WTC11 (cell line): ENCODE measurements around the gene AP3B2. TPM values are rescaled to one million over a fixed set of nuclear protein-coding genes. Genes with fewer than 3 reads are reported as not detected.

Experiments used
- ATAC-seq: fragments of 200-7000 bp; cut with Tn5 transposase; 2 replicates; pipeline ENCODE4 v1.10.0; 2021; ENCODE audit warnings: mild to moderate bottlenecking, moderate library complexity
- CTCF ChIA-PET: fragments of 300-600 bp; sonication (Branson Sonifier 250); formaldehyde crosslinking; loops from one replicate; lab custom pipeline; 2021; ENCODE audit warnings: antibody characterized with exemption; lab: Charles Lee
- POLR2A ChIA-PET: fragments of 350-600 bp; sonication (Branson Sonifier 250); formaldehyde crosslinking; loops from one replicate; lab custom pipeline; 2021; ENCODE audit warnings: antibody characterized with exemption; lab: Charles Lee
- DNase-seq: peaks from one replicate; pipeline ENCODE4 v3.0.0; 2021; ENCODE audit warnings: low spot score
- H3K27ac Mint-ChIP-seq: 2 replicates; pipeline ENCODE4 v1.8.0; 2021; ENCODE audit warnings: mixed read lengths
- H3K27me3 Mint-ChIP-seq: 2 replicates; pipeline ENCODE4 v1.8.0; 2021; ENCODE audit warnings: low read depth, mild to moderate bottlenecking, moderate library complexity, mixed read lengths
- H3K36me3 Mint-ChIP-seq: 2 replicates; pipeline ENCODE4 v1.8.0; 2021; ENCODE audit warnings: mixed read lengths
- H3K4me1 Mint-ChIP-seq: 2 replicates; pipeline ENCODE4 v1.8.0; 2022; ENCODE audit warnings: mixed read lengths
- H3K4me3 Mint-ChIP-seq: 2 replicates; pipeline ENCODE4 v1.8.0; 2021; ENCODE audit warnings: mild to moderate bottlenecking, moderate library complexity, mixed read lengths
- H3K9me3 Mint-ChIP-seq: 2 replicates; pipeline ENCODE4 v1.8.0; 2021; ENCODE audit warnings: mixed read lengths
- FOXP1 ChIP-seq: sonication (generic); formaldehyde crosslinking; IDR thresholded peaks from 2 replicates; pipeline ENCODE4 v1.8.0; 2022; ENCODE audit warnings: missing genetic modification reagents, mild to moderate bottlenecking, moderate library complexity, borderline replicate concordance
- GTF2I ChIP-seq: fragments of 250-450 bp; sonication (Bioruptor Pico); conservative IDR thresholded peaks from 2 replicates; pipeline ENCODE4 v1.4.0; 2021; ENCODE audit warnings: mild to moderate bottlenecking
- KAT7 ChIP-seq: sonication (generic); formaldehyde crosslinking; IDR thresholded peaks from 2 replicates; pipeline ENCODE4 v1.8.1; 2023; ENCODE audit warnings: missing genetic modification reagents, mild to moderate bottlenecking, borderline replicate concordance
- SMAD3 ChIP-seq: sonication (generic); formaldehyde crosslinking; IDR thresholded peaks from 2 replicates; pipeline ENCODE4 v1.8.0; 2022; ENCODE audit warnings: missing genetic modification reagents, mild to moderate bottlenecking, borderline replicate concordance
- SMAD4 ChIP-seq: sonication (generic); formaldehyde crosslinking; IDR thresholded peaks from 2 replicates; pipeline ENCODE4 v1.8.0; 2022; ENCODE audit warnings: mild to moderate bottlenecking, missing genetic modification reagents
- SOX15 ChIP-seq: fragments of 250-450 bp; sonication (Bioruptor Pico); IDR thresholded peaks from 2 replicates; pipeline ENCODE4 v1.9.0; 2021; ENCODE audit warnings: mild to moderate bottlenecking
- STAT6 ChIP-seq: sonication (generic); formaldehyde crosslinking; conservative IDR thresholded peaks from 2 replicates; pipeline ENCODE4 v1.8.1; 2023; ENCODE audit warnings: mild to moderate bottlenecking, low read depth, missing genetic modification reagents, moderate library complexity
- TCF7 ChIP-seq: sonication (generic); formaldehyde crosslinking; IDR thresholded peaks from 2 replicates; pipeline ENCODE4 v1.8.0; 2022; ENCODE audit warnings: mild to moderate bottlenecking, low read depth, missing genetic modification reagents, moderate library complexity
- TEAD4 ChIP-seq: sonication (generic); formaldehyde crosslinking; IDR thresholded peaks from 2 replicates; pipeline ENCODE4 v1.8.0; 2022; ENCODE audit warnings: mild to moderate bottlenecking, missing genetic modification reagents
- ZNF396 ChIP-seq: fragments of 250-450 bp; sonication (Bioruptor Pico); IDR thresholded peaks from 2 replicates; pipeline ENCODE4 v1.8.0; 2021; ENCODE audit warnings: mild to moderate bottlenecking, moderate library complexity, borderline replicate concordance
- ZNF425 ChIP-seq: fragments of 250-450 bp; sonication (Bioruptor Pico); conservative IDR thresholded peaks from 2 replicates; pipeline ENCODE4 v1.9.0; 2021; ENCODE audit warnings: mild to moderate bottlenecking
- total RNA-seq: library from RNA; stranded (reverse); gene quantifications from 3 replicates; pipeline ENCODE4 v1.2.3, GENCODE V29; 2021
- TF ChIP-seq, protein P1 (sequence below): sonication (generic); formaldehyde crosslinking; IDR thresholded peaks from 2 replicates; pipeline ENCODE4 v1.8.0; 2022; ENCODE audit warnings: missing genetic modification reagents
- TF ChIP-seq, protein P2 (sequence below): sonication (generic); formaldehyde crosslinking; IDR thresholded peaks from 2 replicates; pipeline ENCODE4 v1.8.1; 2023; ENCODE audit warnings: mild to moderate bottlenecking, missing genetic modification reagents, moderate library complexity
- TF ChIP-seq, protein P3 (sequence below): sonication (generic); formaldehyde crosslinking; conservative IDR thresholded peaks from 2 replicates; pipeline ENCODE4 v1.8.1; 2022; ENCODE audit warnings: mild to moderate bottlenecking, missing genetic modification reagents
- TF ChIP-seq, protein P4 (sequence below): sonication (generic); formaldehyde crosslinking; IDR thresholded peaks from 2 replicates; pipeline ENCODE4 v1.8.1; 2022; ENCODE audit warnings: low read depth, missing genetic modification reagents, borderline replicate concordance
- TF ChIP-seq, protein P5 (sequence below): fragments of 250-450 bp; sonication (Bioruptor Pico); IDR thresholded peaks from 2 replicates; pipeline ENCODE4 v1.9.0; 2021; ENCODE audit warnings: mild to moderate bottlenecking, borderline replicate concordance

The AP3B2 gene
- total RNA-seq, 1 experiment from 2014 or later = 17.7 TPM

- ATAC-seq (no peak), DNase-seq (no peak)
- H3K36me3 Mint-ChIP-seq = 0 out of 2 replicates have a peak, but pooled peaks cover 3% of the 10 kb centered on the region
- ChIA-PET CTCF (no interaction called here), POLR2A (no interaction called here)
- H3K27ac Mint-ChIP-seq = peak overlapping the region; percentile 45
- H3K4me3 Mint-ChIP-seq = no peak overlapping the region
- no peaks in the 10 kb centered on the region for H3K9me3 Mint-ChIP-seq
- no peaks in the 10 kb centered on the region for H3K27me3 Mint-ChIP-seq
- no peak for TF ChIP-seq ZNF425
- no peak for TF ChIP-seq KAT7 (CRISPR knock-in tag)
- TF ChIP-seq, protein P1, sequence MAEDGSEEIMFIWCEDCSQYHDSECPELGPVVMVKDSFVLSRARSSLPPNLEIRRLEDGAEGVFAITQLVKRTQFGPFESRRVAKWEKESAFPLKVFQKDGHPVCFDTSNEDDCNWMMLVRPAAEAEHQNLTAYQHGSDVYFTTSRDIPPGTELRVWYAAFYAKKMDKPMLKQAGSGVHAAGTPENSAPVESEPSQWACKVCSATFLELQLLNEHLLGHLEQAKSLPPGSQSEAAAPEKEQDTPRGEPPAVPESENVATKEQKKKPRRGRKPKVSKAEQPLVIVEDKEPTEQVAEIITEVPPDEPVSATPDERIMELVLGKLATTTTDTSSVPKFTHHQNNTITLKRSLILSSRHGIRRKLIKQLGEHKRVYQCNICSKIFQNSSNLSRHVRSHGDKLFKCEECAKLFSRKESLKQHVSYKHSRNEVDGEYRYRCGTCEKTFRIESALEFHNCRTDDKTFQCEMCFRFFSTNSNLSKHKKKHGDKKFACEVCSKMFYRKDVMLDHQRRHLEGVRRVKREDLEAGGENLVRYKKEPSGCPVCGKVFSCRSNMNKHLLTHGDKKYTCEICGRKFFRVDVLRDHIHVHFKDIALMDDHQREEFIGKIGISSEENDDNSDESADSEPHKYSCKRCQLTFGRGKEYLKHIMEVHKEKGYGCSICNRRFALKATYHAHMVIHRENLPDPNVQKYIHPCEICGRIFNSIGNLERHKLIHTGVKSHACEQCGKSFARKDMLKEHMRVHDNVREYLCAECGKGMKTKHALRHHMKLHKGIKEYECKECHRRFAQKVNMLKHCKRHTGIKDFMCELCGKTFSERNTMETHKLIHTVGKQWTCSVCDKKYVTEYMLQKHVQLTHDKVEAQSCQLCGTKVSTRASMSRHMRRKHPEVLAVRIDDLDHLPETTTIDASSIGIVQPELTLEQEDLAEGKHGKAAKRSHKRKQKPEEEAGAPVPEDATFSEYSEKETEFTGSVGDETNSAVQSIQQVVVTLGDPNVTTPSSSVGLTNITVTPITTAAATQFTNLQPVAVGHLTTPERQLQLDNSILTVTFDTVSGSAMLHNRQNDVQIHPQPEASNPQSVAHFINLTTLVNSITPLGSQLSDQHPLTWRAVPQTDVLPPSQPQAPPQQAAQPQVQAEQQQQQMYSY (CRISPR knock-in tag) = no peak
- TF ChIP-seq TEAD4 (CRISPR knock-in tag) = no peak
- TF ChIP-seq SMAD3 (CRISPR knock-in tag) = no peak
- no peak for TF ChIP-seq SOX15
- no peak for TF ChIP-seq FOXP1 (CRISPR knock-in tag)
- TF ChIP-seq GTF2I (CRISPR knock-in tag) = no peak
- no peak for TF ChIP-seq ZNF396
- no peak for TF ChIP-seq STAT6 (CRISPR knock-in tag)
- no peak for TF ChIP-seq SMAD4 (CRISPR knock-in tag)
- TF ChIP-seq, protein P2, sequence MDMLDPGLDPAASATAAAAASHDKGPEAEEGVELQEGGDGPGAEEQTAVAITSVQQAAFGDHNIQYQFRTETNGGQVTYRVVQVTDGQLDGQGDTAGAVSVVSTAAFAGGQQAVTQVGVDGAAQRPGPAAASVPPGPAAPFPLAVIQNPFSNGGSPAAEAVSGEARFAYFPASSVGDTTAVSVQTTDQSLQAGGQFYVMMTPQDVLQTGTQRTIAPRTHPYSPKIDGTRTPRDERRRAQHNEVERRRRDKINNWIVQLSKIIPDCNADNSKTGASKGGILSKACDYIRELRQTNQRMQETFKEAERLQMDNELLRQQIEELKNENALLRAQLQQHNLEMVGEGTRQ (CRISPR knock-in tag) = no peak
- TF ChIP-seq, protein P3, sequence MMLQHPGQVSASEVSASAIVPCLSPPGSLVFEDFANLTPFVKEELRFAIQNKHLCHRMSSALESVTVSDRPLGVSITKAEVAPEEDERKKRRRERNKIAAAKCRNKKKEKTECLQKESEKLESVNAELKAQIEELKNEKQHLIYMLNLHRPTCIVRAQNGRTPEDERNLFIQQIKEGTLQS (CRISPR knock-in tag) = no peak
- no peak for TF ChIP-seq TCF7
- TF ChIP-seq, protein P4, sequence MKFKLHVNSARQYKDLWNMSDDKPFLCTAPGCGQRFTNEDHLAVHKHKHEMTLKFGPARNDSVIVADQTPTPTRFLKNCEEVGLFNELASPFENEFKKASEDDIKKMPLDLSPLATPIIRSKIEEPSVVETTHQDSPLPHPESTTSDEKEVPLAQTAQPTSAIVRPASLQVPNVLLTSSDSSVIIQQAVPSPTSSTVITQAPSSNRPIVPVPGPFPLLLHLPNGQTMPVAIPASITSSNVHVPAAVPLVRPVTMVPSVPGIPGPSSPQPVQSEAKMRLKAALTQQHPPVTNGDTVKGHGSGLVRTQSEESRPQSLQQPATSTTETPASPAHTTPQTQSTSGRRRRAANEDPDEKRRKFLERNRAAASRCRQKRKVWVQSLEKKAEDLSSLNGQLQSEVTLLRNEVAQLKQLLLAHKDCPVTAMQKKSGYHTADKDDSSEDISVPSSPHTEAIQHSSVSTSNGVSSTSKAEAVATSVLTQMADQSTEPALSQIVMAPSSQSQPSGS = no peak
- TF ChIP-seq, protein P5, sequence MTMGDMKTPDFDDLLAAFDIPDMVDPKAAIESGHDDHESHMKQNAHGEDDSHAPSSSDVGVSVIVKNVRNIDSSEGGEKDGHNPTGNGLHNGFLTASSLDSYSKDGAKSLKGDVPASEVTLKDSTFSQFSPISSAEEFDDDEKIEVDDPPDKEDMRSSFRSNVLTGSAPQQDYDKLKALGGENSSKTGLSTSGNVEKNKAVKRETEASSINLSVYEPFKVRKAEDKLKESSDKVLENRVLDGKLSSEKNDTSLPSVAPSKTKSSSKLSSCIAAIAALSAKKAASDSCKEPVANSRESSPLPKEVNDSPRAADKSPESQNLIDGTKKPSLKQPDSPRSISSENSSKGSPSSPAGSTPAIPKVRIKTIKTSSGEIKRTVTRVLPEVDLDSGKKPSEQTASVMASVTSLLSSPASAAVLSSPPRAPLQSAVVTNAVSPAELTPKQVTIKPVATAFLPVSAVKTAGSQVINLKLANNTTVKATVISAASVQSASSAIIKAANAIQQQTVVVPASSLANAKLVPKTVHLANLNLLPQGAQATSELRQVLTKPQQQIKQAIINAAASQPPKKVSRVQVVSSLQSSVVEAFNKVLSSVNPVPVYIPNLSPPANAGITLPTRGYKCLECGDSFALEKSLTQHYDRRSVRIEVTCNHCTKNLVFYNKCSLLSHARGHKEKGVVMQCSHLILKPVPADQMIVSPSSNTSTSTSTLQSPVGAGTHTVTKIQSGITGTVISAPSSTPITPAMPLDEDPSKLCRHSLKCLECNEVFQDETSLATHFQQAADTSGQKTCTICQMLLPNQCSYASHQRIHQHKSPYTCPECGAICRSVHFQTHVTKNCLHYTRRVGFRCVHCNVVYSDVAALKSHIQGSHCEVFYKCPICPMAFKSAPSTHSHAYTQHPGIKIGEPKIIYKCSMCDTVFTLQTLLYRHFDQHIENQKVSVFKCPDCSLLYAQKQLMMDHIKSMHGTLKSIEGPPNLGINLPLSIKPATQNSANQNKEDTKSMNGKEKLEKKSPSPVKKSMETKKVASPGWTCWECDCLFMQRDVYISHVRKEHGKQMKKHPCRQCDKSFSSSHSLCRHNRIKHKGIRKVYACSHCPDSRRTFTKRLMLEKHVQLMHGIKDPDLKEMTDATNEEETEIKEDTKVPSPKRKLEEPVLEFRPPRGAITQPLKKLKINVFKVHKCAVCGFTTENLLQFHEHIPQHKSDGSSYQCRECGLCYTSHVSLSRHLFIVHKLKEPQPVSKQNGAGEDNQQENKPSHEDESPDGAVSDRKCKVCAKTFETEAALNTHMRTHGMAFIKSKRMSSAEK = no peak
- peaks cover 10% of the 10 kb centered on the region for H3K4me1 Mint-ChIP-seq
Observed at GRCh38 chr15:82742134-82742533, 32.5 kb upstream of the AP3B2 start.
